Chondrocyte (in vitro differentiated cells): ENCODE results near the gene CDK6. TPM values are rescaled to one million over a fixed set of nuclear protein-coding genes. Genes with fewer than 3 reads are reported as not detected.

ENCODE experiments used
- DNase-seq: peaks from one replicate; pipeline ENCODE4 v3.0.0; 2021; ENCODE audit warnings: mixed read lengths, low spot score
- H3K27ac Mint-ChIP-seq: one replicate; pipeline ENCODE4 v1.8.0; 2021; ENCODE audit warnings: mild to moderate bottlenecking, moderate library complexity, mixed read lengths; ENCODE audit not compliant: unreplicated experiment
- H3K27me3 Mint-ChIP-seq: 2 replicates; pipeline ENCODE4 v1.8.0; 2021; ENCODE audit warnings: low read depth, mixed read lengths
- H3K36me3 Mint-ChIP-seq: 2 replicates; pipeline ENCODE4 v1.8.0; 2021; ENCODE audit warnings: low read depth, mixed read lengths
- H3K4me1 Mint-ChIP-seq: 2 replicates; pipeline ENCODE4 v1.8.0; 2021; ENCODE audit warnings: low read depth, mild to moderate bottlenecking, mixed read lengths
- H3K4me3 Mint-ChIP-seq: one replicate; pipeline ENCODE4 v1.8.0; 2021; ENCODE audit warnings: mild to moderate bottlenecking, moderate library complexity, mixed read lengths; ENCODE audit not compliant: unreplicated experiment
- H3K9me3 Mint-ChIP-seq: 2 replicates; pipeline ENCODE4 v1.8.0; 2021; ENCODE audit warnings: low read depth, mixed read lengths
- total RNA-seq: library from RNA; stranded (reverse); gene quantifications from 3 replicates; pipeline ENCODE4 v1.2.1, GENCODE V29; 2021
- TF ChIP-seq, protein P1 (sequence below): fragments of 200-600 bp; sonication (generic); IDR thresholded peaks from 2 replicates; pipeline ENCODE4 v1.5.0; 2021; ENCODE audit warnings: antibody characterized with exemption, mild to moderate bottlenecking, moderate library complexity

The CDK6 gene
- total RNA-seq, 1 donor from 2014 or later, result 162 TPM

DNA sequence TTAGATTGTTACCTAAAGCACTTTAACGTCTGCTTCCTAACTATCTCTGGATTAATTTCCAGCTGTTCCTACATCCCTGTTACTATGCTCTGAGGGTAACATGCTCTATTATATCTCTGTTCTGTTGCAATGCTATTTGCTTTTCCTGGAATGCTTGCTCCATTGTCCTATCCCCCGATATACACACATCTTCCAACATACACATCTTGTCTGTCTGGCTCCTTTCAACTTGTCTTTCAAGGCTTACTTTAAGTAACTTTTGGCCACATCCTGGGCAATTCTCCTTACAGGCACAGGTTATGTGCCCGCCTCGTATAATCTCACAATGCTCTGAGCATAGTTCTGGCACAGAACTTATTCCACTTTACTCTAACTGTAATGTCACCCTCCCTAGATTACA, 96.2 kb downstream of the CDK6 start:
- Mint-ChIP-seq H3K36me3 (peaks cover 12% of the 10 kb centered on the region), H3K4me3 (no peak overlapping the region), H3K9me3 (peaks cover 7% of the 10 kb centered on the region), H3K27me3 (no peaks in the 10 kb centered on the region), H3K27ac (peak overlapping the region; percentile 85), H3K4me1 (peaks cover 71% of the 10 kb centered on the region)
- DNase-seq, result no peak
- TF ChIP-seq, protein P1, sequence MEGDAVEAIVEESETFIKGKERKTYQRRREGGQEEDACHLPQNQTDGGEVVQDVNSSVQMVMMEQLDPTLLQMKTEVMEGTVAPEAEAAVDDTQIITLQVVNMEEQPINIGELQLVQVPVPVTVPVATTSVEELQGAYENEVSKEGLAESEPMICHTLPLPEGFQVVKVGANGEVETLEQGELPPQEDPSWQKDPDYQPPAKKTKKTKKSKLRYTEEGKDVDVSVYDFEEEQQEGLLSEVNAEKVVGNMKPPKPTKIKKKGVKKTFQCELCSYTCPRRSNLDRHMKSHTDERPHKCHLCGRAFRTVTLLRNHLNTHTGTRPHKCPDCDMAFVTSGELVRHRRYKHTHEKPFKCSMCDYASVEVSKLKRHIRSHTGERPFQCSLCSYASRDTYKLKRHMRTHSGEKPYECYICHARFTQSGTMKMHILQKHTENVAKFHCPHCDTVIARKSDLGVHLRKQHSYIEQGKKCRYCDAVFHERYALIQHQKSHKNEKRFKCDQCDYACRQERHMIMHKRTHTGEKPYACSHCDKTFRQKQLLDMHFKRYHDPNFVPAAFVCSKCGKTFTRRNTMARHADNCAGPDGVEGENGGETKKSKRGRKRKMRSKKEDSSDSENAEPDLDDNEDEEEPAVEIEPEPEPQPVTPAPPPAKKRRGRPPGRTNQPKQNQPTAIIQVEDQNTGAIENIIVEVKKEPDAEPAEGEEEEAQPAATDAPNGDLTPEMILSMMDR, result no peak

DNA sequence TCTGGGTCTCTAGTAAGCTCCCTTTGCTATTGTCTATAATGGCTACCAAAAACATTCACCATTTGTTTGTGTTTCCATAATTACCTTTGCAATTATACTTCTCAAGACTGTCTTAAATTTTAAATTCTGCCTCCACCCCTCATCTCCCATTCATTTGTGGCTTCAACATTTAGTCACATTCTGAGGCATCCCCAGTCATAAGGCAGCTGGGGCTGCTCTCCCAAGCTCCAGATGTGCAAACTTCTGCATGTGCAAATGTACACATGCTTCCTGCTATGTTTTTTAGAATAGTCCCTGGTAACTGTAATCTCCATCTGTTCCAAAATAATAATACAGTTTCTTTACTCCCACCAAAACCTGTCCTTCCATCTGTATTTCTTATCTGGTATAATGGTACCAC, 97.3 kb downstream of the CDK6 start:
- Mint-ChIP-seq H3K36me3 (peaks cover 12% of the 10 kb centered on the region), H3K27me3 (no peaks in the 10 kb centered on the region), H3K9me3 (peaks cover 6% of the 10 kb centered on the region), H3K4me3 (no peak overlapping the region), H3K27ac (peak overlapping the region; percentile 13), H3K4me1 (peaks cover 70% of the 10 kb centered on the region)
- TF ChIP-seq, protein P1, result no peak
- no peak for DNase-seq

DNA sequence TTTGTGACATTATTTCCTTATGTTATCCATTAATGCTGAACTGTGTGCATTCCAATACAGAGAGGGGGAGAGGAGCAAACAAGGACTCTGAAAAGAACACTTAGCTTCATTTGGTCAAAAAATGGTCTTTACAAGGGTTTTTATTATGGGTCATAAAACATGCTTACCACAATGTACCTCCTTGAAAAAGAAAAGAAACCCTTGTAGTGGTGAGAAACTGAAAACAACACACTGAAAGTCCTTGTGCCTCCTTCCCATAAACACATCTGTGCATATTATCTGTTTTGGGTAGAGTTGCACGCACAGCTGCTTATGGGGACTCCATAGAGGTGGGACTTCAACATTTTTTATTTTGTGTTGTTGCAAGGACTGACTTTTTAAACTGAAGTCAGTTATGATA, 98.7 kb downstream of the CDK6 start:
- no peaks in the 10 kb centered on the region for H3K9me3 Mint-ChIP-seq

DNA sequence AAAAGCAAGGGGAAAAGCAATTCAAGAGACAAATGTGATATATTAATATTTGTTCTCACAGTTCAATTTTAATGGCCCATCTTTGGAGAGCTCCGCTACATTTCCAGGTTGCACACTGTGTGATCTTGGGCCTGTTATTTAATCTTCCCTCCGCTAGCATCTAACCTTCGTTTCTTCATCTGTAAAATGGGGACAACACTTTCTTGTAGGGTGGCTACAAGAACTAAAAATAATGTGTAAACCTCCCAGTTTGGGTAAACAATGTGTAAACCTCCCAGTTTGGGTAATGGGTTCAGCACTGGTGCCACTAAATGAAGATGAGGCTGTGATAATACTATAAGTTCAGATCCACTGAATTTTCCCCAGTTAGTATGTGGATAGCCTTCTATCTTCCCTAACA, 99.5 kb downstream of the CDK6 start:
- no peaks in the 10 kb centered on the region for H3K27me3 Mint-ChIP-seq
- peak overlapping the region; percentile 50 for H3K27ac Mint-ChIP-seq
- H3K4me1 Mint-ChIP-seq, result peaks cover 65% of the 10 kb centered on the region
- H3K36me3 Mint-ChIP-seq, result peaks cover 8% of the 10 kb centered on the region
- no peak overlapping the region for H3K4me3 Mint-ChIP-seq
- TF ChIP-seq, protein P1, result no peak
- DNase-seq, result no peak
- H3K9me3 Mint-ChIP-seq, result no peaks in the 10 kb centered on the region

More for the DNA sequence above, 98.7 kb downstream of the CDK6 start:
- H3K36me3 Mint-ChIP-seq, result peaks cover 8% of the 10 kb centered on the region
- H3K27ac Mint-ChIP-seq, result no peak overlapping the region
- H3K4me3 Mint-ChIP-seq, result no peak overlapping the region
- peaks cover 62% of the 10 kb centered on the region for H3K4me1 Mint-ChIP-seq
- no peaks in the 10 kb centered on the region for H3K27me3 Mint-ChIP-seq
- no peak for DNase-seq
- TF ChIP-seq, protein P1, result no peak

DNA sequence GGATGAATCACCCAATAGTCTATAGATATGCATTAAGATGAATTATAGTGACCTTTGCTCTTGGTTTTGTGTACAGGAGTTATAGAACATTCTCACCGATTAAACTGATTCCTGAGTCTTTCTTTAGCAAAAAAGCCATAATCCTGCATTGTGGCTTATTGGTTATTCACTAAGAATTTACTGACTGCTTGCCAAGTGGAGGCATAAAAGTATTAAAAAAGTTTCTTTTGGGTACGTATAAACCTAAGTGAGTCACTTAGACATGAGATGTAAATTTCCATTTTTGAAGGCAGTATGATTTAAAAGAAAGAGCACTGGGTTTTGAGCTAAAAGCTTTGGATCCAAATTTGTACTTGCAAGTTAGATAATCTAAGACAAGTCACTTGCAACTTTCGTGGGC, 100.7 kb downstream of the CDK6 start:
- peak overlapping the region; percentile 62 for H3K27ac Mint-ChIP-seq
- H3K36me3 Mint-ChIP-seq, result peaks cover 11% of the 10 kb centered on the region
- no peaks in the 10 kb centered on the region for H3K9me3 Mint-ChIP-seq
- no peak overlapping the region for H3K4me3 Mint-ChIP-seq
- DNase-seq, result no peak
- peaks cover 66% of the 10 kb centered on the region for H3K4me1 Mint-ChIP-seq
- no peaks in the 10 kb centered on the region for H3K27me3 Mint-ChIP-seq
- TF ChIP-seq, protein P1, result no peak
